ENCODE data around the gene HSD11B2.

HSD11B2 gene

DNA sequence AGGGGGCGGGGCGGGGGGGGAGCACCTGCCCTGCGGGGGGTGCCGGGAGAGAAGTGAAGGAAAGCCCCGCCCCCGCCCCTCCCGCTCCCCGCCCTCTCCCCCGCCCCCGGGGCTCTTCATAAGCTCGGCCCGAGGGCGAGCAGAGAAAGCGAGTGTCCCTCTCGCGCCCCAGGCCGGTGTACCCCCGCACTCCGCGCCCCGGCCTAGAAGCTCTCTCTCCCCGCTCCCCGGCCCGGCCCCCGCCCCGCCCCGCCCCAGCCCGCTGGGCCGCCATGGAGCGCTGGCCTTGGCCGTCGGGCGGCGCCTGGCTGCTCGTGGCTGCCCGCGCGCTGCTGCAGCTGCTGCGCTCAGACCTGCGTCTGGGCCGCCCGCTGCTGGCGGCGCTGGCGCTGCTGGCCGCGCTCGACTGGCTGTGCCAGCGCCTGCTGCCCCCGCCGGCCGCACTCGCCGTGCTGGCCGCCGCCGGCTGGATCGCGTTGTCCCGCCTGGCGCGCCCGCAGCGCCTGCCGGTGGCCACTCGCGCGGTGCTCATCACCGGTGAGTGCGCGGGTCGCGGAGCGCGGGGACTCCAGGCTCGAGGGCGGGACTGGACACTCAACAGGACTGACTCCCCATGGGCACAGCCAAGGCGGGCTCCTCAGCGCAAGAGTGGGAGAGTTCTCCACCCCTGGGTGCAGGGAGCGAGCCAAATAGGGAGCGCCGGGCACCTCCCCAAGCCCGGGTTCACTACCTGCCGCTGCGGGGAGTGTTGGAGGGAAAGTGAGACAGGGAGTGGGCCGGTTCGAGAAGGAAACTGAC, at the start of gene HSD11B2:
Gene HSD11B2, plus strand, starts transcription at position 145 of the 798 bp plus-strand sequence. Its CDS starts 128 bp downstream, at position 273.
- no peak for DNase-seq

DNA sequence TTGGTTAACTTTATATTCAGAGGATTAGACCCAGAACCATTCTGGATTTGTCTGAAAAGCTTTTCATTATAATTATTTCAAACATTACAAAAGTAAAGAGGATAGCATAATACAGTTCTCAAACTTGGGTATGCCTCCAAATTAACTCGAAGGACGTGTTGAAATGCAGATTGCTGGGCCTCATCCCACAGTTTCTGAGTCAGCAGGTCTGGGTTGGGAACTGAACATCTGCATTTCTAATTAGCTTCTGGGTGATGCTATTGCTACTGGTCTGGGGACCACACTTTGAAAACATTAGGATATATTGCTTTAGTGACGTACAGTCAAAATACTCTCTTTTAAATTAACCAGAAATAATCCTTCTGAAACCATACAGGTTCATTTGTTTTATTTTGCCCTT, 47.6 kb upstream of the HSD11B2 start:
- DNase-seq, result no peak

DNA sequence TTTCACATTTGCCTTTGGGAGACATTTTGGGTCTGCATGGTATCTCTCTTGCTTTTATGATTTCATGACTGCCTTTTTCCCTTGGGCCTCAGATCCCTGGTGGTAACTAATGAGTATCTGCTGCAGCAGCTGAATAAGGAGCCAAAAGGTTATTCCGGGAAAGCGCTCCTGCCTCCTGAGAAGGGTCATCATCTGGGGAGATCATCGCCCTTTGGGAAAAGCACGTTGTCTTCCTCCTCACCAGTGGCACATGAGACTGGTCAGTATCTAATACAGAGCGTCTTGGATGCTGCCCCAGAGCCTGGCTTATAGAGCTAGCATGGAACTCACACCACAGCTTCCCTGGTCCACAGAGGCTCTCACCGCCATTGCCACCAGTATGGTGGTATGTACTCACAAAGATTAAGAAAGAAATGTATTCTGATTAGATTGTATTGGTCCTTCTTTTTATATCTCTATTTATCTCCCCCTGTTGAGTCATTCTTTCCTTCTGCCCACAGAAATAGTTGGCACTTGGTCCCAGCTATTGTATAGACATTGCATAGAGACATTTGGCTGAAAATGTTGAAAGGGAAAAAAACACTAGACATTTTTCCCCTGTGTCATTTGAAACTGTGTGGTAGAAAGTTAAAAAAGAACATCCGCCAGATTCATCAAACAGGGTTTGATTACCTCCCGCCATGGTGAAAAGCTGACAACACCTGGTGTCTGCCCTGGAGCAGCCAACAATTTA, 46.0 kb upstream of the HSD11B2 start:
- no peak for DNase-seq

DNA sequence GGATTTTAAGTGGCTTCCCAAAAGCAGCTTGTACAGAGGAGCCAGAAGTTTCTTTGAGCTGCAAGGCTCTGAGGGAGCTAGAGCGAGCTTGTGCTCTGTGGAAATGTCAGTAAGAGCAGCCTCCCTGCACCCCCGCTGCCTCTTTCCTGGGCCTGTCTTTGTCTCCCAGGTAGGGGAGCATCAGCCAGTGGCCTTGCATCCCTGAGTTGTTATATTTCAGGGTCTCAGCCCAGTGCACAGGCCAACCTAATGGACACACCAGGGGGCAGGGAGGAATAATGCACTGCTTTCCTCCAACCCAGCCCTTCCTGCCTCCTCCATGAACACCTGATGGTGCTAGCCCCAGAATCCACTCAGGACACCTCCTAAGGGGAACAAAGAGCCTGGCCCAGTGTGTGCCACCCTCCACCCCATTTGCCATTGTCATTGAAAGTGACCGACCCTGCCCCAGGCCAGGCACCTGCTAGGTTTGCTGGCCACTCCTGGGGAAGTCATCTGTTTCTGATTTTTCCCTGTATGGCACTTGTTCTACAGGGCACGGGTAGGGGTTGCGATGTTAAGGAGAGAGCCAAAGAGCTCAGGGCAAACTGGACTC, 44.0 kb upstream of the HSD11B2 start:
- DNase-seq, result no peak

DNA sequence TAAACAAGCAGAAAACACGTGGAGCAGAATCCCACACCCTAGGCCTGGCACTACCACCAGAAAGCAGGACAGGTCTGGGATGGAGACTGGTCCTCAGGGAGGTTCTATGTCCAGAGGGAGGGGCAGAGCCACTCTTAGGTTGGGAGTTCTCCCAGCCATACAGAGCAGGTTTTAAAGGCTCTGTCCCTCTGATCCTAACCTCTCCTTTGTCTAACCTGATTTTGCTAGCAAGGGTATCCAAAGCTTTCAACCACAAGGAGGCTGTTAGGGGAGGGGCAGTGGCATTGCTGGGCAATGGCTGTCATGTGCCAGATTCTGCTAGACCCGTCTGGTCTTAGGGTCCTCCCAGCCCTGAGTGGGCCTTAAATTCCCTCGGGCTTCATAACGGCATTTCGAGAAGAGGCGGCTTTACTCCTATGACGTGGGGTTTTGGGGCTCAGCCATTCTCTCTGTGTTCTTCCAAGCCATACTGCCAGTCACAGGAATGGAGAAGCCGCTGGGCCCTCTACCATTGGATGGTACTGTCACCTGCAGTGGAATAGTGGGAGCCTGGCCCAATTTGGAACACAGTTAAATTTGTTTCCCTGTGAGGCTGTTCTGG, 43.3 kb upstream of the HSD11B2 start:
- no peak for DNase-seq

DNA sequence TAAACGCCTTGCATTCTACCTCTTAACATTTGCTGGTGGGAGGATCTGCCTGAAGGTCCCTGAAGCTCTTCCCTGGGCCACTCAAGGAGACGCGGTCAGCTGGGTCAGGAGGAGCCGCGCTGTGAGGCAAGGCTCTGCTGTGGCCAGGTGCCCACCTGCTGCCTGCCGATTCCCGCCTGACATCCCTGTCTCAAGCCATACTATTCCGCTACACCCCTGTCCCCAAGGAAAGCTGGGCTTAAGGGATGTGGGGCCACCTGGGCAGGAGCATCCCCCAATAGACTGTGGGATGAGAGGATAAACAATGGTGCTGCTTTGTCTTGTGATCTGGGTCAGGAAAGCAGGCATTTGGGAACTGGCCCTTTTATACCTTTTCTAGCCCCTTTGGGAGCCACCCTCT, 42.7 kb upstream of the HSD11B2 start:
- no peak for DNase-seq

DNA sequence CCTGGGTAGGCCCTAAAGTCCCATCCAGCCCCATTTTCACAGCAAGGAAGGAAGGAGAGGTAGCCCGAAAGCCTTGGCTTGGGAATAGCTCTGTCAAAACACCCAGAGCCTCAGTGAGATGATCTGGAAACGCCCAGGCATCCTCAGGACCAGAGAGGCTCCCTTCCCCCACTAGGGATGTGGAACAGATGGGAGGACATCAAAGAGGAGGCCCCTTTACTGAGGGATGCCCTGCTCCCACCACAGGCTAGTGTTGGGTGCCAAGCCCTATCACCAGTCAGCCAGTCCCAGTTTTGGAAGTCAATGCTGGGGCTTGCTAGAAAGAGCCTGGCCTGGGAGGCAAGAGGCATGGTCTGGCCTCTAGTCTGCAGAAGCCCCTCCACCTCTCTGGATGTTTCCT, 42.3 kb upstream of the HSD11B2 start:
- DNase-seq, result no peak

DNA sequence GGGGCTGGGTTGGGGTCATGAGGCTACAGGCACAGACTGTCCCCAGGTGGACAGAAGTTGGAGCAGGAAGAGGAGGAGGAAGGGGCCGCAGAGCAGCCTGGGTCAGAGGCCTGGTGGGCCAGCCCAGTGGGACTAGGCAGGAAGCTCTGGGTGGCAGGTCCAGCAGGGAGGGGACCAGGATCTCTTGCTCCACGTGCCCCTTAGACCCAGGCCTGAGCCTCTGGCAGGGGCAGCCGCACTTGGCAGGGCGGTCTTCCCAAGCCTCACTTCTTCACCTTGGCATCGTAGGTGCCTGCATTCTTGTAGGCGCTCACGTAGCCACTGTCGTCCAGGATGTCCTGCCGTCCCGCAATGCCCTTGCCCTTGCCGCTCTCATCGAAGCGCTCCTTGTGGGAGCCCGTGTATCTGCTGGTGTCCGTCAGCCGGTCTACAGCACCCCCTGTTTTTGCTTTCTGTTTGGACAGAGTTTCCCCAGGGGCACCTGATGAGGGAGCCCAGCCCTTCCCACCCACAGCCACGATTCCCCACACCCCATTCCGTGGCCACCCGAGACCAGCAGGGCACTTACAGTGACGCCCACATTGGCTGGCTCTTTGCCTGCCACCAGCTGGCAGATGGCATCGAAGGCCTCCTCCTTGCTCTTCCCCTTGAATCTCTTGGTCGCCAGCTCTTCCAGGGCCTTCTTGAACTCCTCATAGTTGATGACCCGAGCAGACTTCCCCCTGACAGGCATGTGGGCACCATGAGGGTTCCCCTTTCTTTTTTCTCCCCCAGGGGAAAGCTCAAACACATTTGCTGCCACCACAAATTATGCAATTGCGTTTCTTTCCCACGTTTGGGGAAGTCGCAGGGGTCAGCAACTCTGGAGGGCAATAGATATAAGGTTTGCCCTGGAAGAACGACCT, 40.8 kb upstream of the HSD11B2 start:
- no peak for DNase-seq

DNA sequence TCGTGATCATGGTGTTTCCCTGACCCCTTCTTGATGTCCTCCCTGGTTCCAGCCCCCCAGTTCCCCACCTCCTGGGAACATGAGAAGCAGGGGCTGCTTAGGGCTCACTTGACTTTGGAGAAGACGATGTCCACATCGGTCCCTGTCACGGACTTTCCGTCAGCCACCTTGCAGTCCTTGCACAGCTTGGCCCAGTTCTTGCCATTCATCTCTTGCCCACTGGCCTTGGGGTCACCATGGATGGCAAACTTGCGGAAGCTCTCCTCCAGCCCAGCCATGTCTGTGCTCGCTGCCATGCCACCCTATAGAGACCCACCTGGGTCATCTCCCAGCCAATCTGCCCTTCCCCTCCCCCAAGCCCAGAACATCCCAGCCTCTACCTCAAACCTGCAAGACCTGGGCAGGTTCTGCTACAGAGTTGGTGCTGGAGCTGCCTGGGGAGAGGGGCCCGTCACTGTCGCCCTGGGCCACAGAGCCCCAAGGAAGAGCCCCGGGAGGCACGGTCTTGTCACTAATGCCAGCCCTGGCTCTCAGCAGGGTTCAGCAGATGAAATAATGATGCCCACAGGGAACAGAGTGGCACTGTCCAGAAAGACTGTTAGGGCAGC, 40.0 kb upstream of the HSD11B2 start:
- DNase-seq, result no peak

DNA sequence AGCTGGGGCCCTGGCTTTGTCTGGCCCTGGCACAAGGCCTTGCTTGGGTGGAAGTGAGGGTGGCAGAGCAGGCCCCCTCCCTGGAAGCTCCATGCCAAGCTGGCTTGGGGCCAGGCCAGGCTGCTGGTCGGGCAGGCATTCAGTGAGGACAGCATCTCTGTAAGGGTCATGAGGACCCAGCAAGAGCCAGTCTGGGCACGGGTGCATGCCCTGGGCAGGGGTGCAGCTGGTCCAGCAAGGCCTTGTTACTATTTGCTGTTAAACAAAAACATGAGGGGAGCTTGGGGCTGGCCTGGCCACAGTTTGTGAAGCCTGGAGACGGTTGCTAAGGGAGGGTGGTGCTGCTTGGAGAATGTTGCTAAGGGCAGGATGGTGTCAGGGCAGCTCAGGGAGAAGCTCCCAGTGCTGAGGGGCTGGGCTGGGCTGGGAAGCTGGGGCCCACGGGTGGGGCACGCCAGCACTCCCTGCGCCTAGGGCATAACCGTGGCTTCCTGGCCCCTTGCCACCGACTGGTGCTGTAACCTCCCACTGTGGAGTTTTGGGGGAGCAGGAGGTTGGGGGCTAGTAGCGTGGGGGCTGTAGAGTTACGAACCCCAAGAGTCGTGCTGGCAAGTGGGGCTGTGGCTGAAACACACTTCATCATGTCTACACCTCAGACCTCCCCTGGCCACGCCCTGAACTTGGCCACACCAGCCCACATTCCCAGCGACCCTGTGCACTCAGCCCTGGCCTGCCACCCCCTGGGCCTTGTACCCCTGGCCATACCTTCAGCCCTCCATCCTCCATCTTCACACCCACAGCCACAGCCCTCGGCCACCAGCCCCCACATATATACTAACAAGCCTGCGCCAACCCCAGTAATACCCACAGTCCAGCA, 39.3 kb upstream of the HSD11B2 start:
- no peak for DNase-seq

DNA sequence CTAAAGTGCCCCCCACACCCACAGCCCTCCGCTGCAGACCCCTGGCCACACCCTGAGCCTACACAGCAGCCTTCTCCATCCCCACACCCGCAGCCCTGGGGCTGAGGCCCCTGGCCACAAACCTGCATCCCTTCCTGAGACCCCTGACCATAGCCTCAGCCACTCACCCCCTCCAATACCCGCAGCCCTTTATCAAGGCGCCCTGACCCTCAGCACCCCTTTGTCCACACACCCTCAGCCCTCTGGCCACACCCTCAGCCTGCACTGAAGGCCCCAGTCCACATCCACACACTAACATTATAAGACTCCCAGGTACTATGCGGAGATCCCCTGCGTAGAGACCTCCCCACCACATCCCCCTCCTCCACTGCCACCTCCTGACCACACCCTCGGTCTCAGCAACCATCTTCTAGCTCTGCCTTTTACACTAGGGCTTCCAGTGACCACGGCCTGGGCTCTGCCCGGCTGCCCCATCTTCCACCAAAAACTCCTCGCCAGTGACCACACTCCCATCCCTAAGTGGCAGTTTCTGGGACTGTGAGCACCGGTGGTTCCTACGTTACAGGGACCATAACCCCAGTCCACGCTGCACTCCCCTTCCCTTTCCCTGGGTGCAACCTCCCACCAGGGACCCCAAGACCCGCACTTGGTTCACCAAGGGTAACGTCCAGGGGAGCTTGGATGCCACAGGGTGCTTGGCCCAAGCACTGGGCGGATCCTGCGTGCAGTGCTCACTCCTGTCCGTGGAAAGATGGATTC, 38.4 kb upstream of the HSD11B2 start:
- DNase-seq, result no peak

DNA sequence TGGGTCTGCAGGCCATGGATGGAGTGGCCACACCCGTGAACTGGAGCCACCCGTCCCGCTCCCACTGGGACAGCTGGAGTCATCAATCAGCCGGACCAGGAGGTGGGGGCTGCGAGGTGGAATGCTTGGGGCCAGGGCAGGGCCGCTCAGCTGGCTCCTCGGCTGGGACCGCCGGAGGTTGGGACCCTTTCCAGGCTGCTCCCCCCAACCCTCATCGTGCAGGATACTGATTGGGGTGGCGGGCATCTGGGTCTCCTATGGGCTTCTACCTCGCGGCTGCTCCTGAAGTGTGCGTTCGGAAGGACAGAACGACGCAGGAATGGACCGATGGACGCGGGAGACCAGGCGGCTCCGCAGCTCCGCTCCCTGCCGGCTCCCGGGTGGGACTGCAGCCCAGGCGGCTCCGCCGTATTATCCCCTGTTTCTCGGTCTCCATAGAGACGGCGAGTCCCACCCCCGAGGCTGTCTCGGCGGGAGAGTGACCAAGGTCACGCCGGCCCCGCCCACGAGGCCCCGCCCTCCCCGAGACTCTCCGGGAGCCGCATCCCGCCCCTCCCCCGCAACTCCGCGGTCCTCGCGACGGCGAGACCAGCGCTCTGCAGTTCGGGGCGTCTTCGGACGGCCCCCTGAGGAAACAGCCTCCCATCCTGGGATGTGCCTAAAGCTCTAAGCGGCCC, 37.7 kb upstream of the HSD11B2 start, which contains the start of gene TPPP3:
Gene TPPP3, minus strand, starts transcription at position 388 of the 677 bp plus-strand sequence. CDS start 2,387 bp downstream, outside the sequence.
- DNase-seq, result no peak

DNA sequence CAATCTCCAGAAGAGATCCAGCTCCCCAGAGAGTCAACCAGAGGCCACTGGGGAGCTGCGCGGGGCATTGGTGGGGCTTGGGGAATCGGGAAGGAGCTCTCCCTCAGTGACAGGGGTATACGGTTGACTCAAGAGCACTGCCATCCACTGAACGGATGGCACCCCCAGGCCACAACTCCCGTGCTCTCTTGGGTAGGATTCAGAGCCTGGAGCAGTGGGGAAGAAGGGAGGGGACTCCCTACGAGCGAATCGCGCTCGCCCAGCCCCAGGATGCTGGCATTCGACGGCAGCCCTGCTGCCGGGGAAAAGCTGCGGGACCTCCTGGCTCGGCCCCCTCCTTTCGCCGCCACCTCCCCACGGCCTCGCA, 37.1 kb upstream of the HSD11B2 start:
- no peak for DNase-seq

DNA sequence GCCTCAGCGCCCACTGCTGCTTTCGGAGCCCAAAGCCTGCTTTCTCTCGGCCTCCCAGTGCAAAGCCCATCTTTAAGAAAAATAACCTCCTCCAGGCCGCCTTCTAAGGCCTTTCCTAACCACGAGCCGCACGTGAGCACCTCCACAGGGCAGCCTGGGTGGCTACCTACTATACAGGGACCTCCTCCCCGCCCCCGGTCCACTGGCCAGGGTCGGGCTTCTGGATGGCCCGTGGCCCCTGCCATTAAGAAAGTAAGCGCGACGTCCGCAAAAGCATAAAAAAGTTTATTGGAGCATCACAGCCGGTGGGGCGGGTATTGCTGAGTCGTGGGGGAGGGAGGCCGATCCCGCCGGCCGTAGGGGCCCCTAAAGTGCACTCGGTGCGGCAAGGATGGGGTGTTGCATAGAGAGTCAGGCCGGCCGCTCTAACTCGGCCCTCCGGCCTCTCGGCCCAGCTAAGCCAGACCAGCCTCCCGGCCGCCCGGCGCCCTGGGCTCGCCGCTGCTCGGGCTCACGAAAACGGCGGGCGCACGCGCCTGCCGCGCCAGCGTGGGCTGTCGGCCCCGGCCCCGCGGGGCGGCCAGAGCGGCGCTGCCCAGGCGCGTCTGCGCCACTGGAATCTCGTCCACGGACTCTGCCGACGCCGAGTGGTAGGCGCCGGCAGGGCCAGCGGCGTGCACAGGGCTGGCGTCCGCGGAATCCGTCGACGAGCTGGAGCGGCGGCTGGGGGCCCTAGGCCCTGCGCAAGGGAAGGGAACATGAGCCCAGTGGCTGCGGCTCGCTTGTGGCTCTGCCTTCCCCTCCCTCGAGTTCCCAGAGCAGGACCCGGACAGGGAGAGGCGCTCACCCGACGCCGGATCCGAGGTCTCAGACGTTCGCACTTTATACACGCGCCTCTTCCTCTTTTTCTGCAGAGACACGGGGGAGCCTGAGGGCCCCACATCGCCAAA, 36.5 kb upstream of the HSD11B2 start:
- no peak for DNase-seq

DNA sequence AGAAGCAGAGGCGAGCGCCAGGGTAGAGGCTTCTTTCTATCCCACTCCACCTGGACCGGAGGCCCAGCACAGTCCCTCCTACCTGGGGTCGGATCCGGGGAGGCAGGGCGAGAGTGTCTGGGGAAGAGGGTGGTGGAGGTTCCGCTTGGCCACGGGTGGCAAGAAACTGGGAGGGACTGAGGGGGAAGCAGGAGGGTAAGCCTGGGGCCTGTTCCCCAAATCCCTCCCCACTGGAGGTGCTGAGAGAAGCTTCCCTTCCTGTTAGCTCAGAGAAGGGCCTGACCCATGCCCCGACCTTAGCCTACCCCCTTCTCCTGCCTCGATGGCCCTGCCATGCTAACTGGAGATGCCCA, 35.8 kb upstream of the HSD11B2 start:
- DNase-seq, result no peak

DNA sequence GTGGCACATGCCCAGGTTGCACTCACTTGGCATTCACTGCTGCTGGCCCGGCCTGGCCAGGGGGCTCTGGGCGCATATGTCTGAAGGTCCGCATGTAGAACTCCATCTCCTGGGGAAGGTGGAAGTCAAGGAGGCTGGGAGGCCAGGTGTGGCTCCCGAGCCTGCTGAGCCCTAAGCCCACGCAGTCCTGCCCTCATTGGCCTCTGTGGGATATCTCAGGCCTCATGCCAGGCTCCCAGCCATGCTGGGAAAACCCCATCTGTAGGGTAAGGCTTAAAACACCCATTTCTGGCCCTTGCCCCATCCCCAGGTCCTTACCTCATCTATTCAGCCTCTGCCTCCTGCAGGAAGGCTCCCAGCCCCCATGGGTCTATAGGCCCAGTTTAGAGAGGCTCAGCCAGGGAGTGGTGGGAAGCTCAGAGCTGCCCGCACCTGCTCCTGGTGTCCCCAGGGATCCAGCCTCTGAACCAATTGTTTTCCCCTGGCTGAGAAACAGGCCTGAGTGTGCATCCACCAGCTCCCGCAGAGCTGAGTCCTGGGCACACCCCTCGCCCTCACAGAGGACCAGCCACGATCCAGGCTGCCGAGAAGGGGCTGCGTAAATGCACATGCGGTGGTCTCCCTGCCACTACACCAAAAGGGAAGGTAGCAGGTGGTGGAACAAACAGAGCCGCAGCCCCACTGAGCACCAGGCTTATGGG, 35.3 kb upstream of the HSD11B2 start:
- peak; percentile 56 for DNase-seq

DNA sequence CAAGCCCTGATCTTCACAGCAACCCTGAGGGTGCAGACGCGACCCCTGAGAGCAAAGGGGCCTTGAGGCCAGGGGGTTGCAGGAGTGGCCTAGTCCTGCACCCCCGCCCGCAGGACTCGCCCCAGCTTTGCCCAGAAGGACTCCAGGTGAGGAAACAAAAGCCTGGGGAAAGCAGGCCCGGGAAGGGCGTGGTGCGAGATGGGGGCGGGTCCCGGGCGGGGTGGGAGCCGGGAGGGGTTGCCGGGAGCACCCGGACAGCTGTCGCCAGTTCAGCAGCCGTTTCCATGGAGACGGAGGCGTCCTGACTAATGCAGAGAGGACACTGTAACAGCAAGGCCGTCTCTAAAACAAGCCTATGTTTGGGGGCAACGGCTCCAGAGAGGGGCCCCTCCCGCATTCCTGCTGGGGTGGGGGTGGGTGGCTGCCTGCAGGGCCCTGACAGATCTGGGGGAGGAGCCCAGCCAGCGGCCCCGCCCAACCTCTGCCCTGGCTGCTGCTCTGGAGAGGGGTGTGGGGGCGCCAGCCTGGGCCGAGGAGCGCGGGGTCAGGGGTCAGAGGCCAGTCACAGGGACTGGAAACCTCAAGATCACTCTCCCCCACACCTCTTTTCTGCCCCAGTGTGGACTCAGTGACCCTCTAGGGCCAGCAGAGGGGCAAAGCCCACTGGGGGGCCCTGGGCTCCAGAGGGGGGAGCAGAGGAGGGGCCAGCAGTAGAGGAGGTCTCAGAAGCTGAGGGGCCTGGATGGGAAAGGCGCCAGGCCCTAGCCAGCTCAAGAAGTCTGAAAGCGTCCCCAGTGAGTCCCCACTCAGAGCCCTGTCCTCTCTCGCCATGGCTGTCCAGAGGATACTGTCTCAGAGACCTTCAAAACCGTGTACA, 34.5 kb upstream of the HSD11B2 start:
- peak; percentile 58 for DNase-seq

Measured in NCI-H187 treated with DMSO at 0.1 percent for 48 hours (cell line).